ENCODE measurements around the gene OR2L8. TPM values are rescaled to one million over a fixed set of nuclear protein-coding genes. Genes with fewer than 3 reads are reported as not detected.

Gene OR2L8
- total RNA-seq, 1 donor from 2014 or later = not detected

DNA sequence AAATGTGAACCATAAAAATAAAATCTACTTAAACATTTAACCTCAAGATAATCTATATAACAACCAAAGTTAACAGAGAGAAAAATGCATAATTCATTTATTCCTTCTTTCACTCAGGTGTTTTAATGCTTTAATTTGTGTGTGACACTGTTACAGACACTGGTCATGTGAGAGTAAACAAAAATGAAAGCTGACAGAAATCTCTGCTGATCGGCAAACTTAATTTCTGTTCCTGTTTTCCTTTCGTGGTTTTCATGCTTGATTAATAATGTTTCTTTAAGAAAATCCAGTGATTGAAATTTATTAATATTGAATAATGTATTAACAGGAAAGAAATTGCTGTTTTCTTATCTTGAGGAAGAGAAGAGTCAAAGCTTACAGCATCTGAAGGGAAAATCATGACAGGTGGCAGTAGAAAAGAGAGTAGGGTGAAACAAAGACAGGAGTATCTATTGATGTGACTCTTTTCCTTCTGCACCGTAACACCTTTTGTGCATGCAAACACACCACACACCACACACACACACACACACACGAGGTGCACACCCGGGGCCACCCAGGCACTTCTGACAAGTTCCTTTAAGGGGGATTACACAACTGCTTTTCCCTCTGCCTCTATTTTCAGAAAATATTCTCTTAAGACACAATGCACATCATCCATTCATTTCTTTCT, 18.0 kb downstream of the OR2L8 start:
- DNase-seq (ENCODE audit: extremely low read depth, low read depth, low spot score) = no peak

DNA sequence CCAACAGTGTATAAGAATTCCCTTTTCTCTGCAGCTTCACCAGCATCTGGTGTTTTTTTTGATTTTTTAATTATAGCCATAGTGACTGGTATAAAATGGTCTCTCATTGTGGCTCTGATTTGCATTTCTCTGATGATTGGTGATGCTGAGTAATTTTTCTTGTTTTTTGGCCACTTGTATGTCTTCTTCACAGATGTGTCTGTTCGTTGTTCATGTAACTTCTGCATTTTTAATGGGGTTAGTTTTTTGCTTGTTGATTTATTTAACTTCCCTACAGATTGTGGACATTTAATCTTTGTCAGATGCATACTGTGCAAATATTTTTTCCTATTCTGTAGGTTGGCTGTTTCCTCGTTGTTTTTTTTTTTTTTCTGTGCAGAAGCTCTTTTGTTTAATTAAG, 44.3 kb downstream of the OR2L8 start:
- DNase-seq (ENCODE audit: extremely low read depth, low read depth, low spot score) = no peak

DNA sequence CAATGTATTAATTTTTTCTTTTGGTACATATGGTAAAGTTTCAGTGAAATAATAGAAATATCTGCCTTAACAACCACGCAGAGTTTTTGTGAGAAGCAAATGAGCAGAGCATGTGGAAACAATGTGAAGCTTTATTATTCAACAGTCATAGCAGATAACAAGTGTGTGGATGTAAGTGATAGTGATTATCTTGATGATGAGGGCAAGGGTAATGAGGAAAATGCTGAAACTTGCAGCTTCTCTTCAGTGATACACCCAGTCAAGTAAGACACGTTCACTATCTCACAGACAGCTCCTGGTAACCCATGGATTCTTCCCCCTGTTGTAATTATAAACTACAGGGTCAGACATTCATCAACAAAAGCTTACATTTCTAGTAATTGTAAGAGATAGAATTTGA, 50.2 kb downstream of the OR2L8 start:
- DNase-seq (ENCODE audit: extremely low read depth, low read depth, low spot score) = no peak

Other genes with a start within 250 kb of the OR2L8 start
- not detected in 2 replicates for gene OR6F1, start 232.2 kb upstream of the OR2L8 start, total RNA-seq
- gene OR14K1, start 210.2 kb upstream of the OR2L8 start, total RNA-seq = not detected in 2 replicates
- gene OR14A2, start 200.7 kb upstream of the OR2L8 start, total RNA-seq = not detected in 2 replicates
- gene OR1C1, start 188.3 kb upstream of the OR2L8 start, total RNA-seq = not detected in 2 replicates
- not detected in 2 replicates for gene OR14A16, start 124.7 kb upstream of the OR2L8 start, total RNA-seq
- not detected in 2 replicates for gene OR11L1, start 107.0 kb upstream of the OR2L8 start, total RNA-seq
- 2.4 and 3.0 TPM in 2 replicates for gene TRIM58, start 91.7 kb upstream of the OR2L8 start, total RNA-seq
- gene OR2W3, start 53.3 kb upstream of the OR2L8 start, total RNA-seq = 0.58 TPM in 1 of 2 replicates, not detected in the other
- not detected in 2 replicates for gene OR2T8, start 28.6 kb upstream of the OR2L8 start, total RNA-seq
- not detected in 2 replicates for gene OR2AJ1, start 24.0 kb upstream of the OR2L8 start, total RNA-seq
- not detected in 2 replicates for gene OR2AK2, start 16.4 kb downstream of the OR2L8 start, total RNA-seq
- gene OR2L5, start 64.8 kb downstream of the OR2L8 start, total RNA-seq = not detected in 2 replicates
- gene OR2L2, start 81.2 kb downstream of the OR2L8 start, total RNA-seq = not detected in 2 replicates
- gene OR2L3, start 98.0 kb downstream of the OR2L8 start, total RNA-seq = not detected in 2 replicates
- gene OR2L13, start 146.3 kb downstream of the OR2L8 start, total RNA-seq = not detected in 2 replicates
- not detected in 2 replicates for gene OR2M5, start 196.3 kb downstream of the OR2L8 start, total RNA-seq
- gene OR2M2, start 226.0 kb downstream of the OR2L8 start, total RNA-seq = not detected in 2 replicates
- gene OR2M3, start 248.4 kb downstream of the OR2L8 start, total RNA-seq = not detected in 2 replicates